ENCODE results near the gene PTMS. TPM values are rescaled to one million over a fixed set of nuclear protein-coding genes. Genes with fewer than 3 reads are reported as not detected.

Gene PTMS
- total and polyA plus RNA-seq, 2 of the 13 experiments (the other 11 are each of a cell fraction or from before 2014, with no cell fraction given): 40.5 to 82.4 TPM

- POLR2A ChIA-PET: interaction anchor here (1.1 to 3.8 kb wide), 25 partner anchors 9 to 190 kb away, joined by 3 to 162 read pairs (median 11); partner anchors contain the start of genes C12orf57, CDCA3, COPS7A and GPR162
- H3K4me3 ChIP-seq (replicated peaks in 1 of 3; ENCODE audit: insufficient read depth in 1 of 3, low read depth in 2 of 3, low read length in 3 of 3): peak overlapping the region in 1 of 3 experiments; percentile 97; a peak in 2 of 6 replicates
- WGBS (ENCODE audit: low lambda C conversion rate): 2% methylated on average over 7 of the region's 7 CpGs
- peak; percentile 5; the same call in 2 of the 3 replicates for ATAC-seq
- 0 out of 2 replicates have a peak, but pooled peaks cover 6% of the 10 kb centered on the region for H4K20me1 ChIP-seq (ENCODE audit: insufficient read depth, low read length)
- peak overlapping the region; percentile 96 for H3K27ac ChIP-seq (ENCODE audit: extremely low read length, insufficient read depth, low read length)
- in situ Hi-C loops (cut with HindIII; ENCODE audit: extremely low pct_ligation_motif_present, low pct_unique_long_range_greater_than_20kb): loop anchor here (5.0 kb wide), 1 partner anchor 73 kb away; the partner anchor contains the start of gene P3H3
- H3K4me1 ChIP-seq (ENCODE audit: insufficient read depth, low read length): peaks cover 35% of the 10 kb centered on the region
- BruUV-seq (replicated peaks): no TSS peak
- no peak for FAIRE-seq
- H3K79me2 ChIP-seq (ENCODE audit: insufficient read depth, low read length): peaks cover 21% of the 10 kb centered on the region
- CTCF ChIA-PET (ENCODE audit: low intra/inter-chr PET ratio, low total read pairs): interaction anchor here (0.7 to 4.4 kb wide), 5 partner anchors 13 to 82 kb away, joined by 5 to 54 read pairs (median 13); partner anchors contain the start of gene PTMS
- H3K36me3 ChIP-seq (replicated peaks in 1 of 2; ENCODE audit: control insufficient read depth in 1 of 2, insufficient read depth in 2 of 2, low read length in 2 of 2): peaks cover 15 to 28% of the 10 kb centered on the region in 2 experiments
- H3K9ac ChIP-seq (ENCODE audit: insufficient read depth, low read depth, low read length): peak overlapping the region; percentile 96; the same call in 1 of the 2 replicates
- no peak overlapping the region for H2AFZ ChIP-seq (ENCODE audit: low read length)
- H3K27me3 ChIP-seq (ENCODE audit: control insufficient read depth in 1 of 2, insufficient read depth in 2 of 2, low read length in 2 of 2): no peaks in the 10 kb centered on the region
- intact Hi-C loops (cut with micrococcal nuclease; ENCODE audit: unreplicated experiment): loop anchor here (1.0 to 2.0 kb wide), 5 partner anchors 10 to 71 kb away; partner anchors contain the start of gene ZNF384
- no peak for DNase-seq (ENCODE audit: low spot score)
- H3K4me2 ChIP-seq (ENCODE audit: low read depth, low read length): peak overlapping the region; percentile 98
- no peaks in the 10 kb centered on the region for H3K9me3 ChIP-seq (ENCODE audit: low read length)
- TF ChIP-seq ZNF512 (CRISPR knock-in tag; IDR thresholded peaks at IDR 0.05): no peak
- TF ChIP-seq SMC3 (IDR thresholded peaks at IDR 0.05; ENCODE audit: low read length): peak; percentile 87
- TF ChIP-seq ZNF138 (CRISPR knock-in tag; IDR thresholded peaks at IDR 0.05; ENCODE audit: low read depth): no peak
- no peak for TF ChIP-seq ZNF101 (CRISPR knock-in tag; IDR thresholded peaks at IDR 0.05; ENCODE audit: borderline replicate concordance, low read depth)
- peak; percentile 43; the same call in 1 of the 2 replicates for TF ChIP-seq NCOR1 (IDR thresholded peaks at IDR 0.05; ENCODE audit: borderline replicate concordance, low read length)
- TF ChIP-seq RERE (CRISPR knock-in tag; IDR thresholded peaks at IDR 0.05; ENCODE audit: low read depth): no peak
- no peak for TF ChIP-seq ZBTB1 (CRISPR knock-in tag; IDR thresholded peaks at IDR 0.05; ENCODE audit: borderline replicate concordance)
- 0 out of 2 replicates have a peak, but pooled peaks have one; percentile 7 for TF ChIP-seq ESRRA (CRISPR knock-in tag; IDR thresholded peaks at IDR 0.05; ENCODE audit: low read depth)
- TF ChIP-seq CSRNP1 (CRISPR knock-in tag; IDR thresholded peaks at IDR 0.05): 0 out of 2 replicates have a peak, but pooled peaks have one; percentile 2
- 0 out of 2 replicates have a peak, but pooled peaks have one; percentile 27 for TF ChIP-seq ZNF224 (CRISPR knock-in tag; IDR thresholded peaks at IDR 0.05)
- no peak for TF ChIP-seq CCDC6 (CRISPR knock-in tag; IDR thresholded peaks at IDR 0.05)
- 0 out of 2 replicates have a peak, but pooled peaks have one; percentile 66 for TF ChIP-seq ZSCAN29 (CRISPR knock-in tag; conservative IDR thresholded peaks at IDR 0.05)
- 0 out of 2 replicates have a peak, but pooled peaks have one; percentile 54 for TF ChIP-seq ZNF740 (CRISPR knock-in tag; IDR thresholded peaks at IDR 0.05)
These were observed 12.3 kb upstream of the PTMS start for GRCh38 chr12:6753772-6754356.

All from HepG2 (cell line).